CD14-positive monocyte (primary cell): ENCODE data around the gene HMGXB3. TPM values are rescaled to one million over a fixed set of nuclear protein-coding genes. Genes with fewer than 3 reads are reported as not detected.

ENCODE experiments used
- DNase-seq, 3 donors: peaks; one replicate each; pipeline ENCODE4 v3.0.0-alpha.2; 2011 to 2022
- H2AFZ ChIP-seq: 2 replicates; pipeline ENCODE4 v1.6.0; 2012; ENCODE audit warnings: mild to moderate bottlenecking, low read depth, low read length, inconsistent platforms; ENCODE audit not compliant: insufficient read depth, poor library complexity, severe bottlenecking
- H3K27ac ChIP-seq, 2 donors: 1 replicate in 1 of 2; 2 replicates in 1 of 2; pipeline ENCODE4 v1.5.1; 2012 to 2013; ENCODE audit warnings: low read length in 2 of 2, control low read depth in 1 of 2, inconsistent platforms in 1 of 2, low read depth in 1 of 2, mild to moderate bottlenecking in 1 of 2
- H3K27me3 ChIP-seq, 2 donors: one replicate each; pipeline versions ENCODE4 v1.6.0 to v1.6.1; 2011 to 2013; ENCODE audit warnings: low read length in 2 of 2; ENCODE audit not compliant: control insufficient read depth in 2 of 2, insufficient read depth in 2 of 2
- H3K36me3 ChIP-seq, 2 donors: replicated peaks in 1 of 2; 1 replicate in 1 of 2; 2 replicates in 1 of 2; pipeline versions ENCODE4 v1.5.1 to v1.6.1; 2012 to 2013; ENCODE audit warnings: low read length in 2 of 2, control low read depth in 1 of 2, inconsistent platforms in 1 of 2, mild to moderate bottlenecking in 1 of 2; ENCODE audit not compliant: insufficient read depth in 2 of 2, control insufficient read depth in 1 of 2
- H3K4me1 ChIP-seq, 2 donors: 1 replicate in 1 of 2; 2 replicates in 1 of 2; pipeline versions ENCODE4 v1.5.1 to v1.6.1; 2012 to 2013; ENCODE audit warnings: low read length in 2 of 2, control low read depth in 1 of 2, inconsistent platforms in 1 of 2, mild to moderate bottlenecking in 1 of 2, moderate library complexity in 1 of 2; ENCODE audit not compliant: insufficient read depth in 2 of 2, control insufficient read depth in 1 of 2
- H3K4me2 ChIP-seq: replicated peaks from 2 replicates; pipeline ENCODE3; 2012; ENCODE audit warnings: low read length, moderate library complexity, mild to moderate bottlenecking; ENCODE audit not compliant: poor library complexity, severe bottlenecking; ENCODE audit errors: extremely low read depth
- H3K4me3 ChIP-seq, 3 experiments: fragments of 200-600 bp in 1 of 3; sonication (generic) in 1 of 3; replicated peaks in 1 of 3; 1 replicate in 2 of 3; 2 replicates in 1 of 3; pipeline ENCODE4 v1.5.1; 2011 to 2013; ENCODE audit warnings: low read length in 3 of 3, mild to moderate bottlenecking in 3 of 3, control low read depth in 2 of 3, low read depth in 2 of 3, inconsistent platforms in 1 of 3, moderate library complexity in 1 of 3
- H3K79me2 ChIP-seq: 2 replicates; pipeline ENCODE4 v1.6.0; 2012; ENCODE audit warnings: mild to moderate bottlenecking, control low read depth, inconsistent platforms, low read length, moderate library complexity; ENCODE audit not compliant: insufficient read depth
- H3K9ac ChIP-seq: 2 replicates; pipeline ENCODE4 v1.6.0; 2017; ENCODE audit warnings: low read length, mild to moderate bottlenecking; ENCODE audit not compliant: insufficient read depth, poor library complexity, severe bottlenecking
- H3K9me3 ChIP-seq, 2 donors: replicated peaks in 1 of 2; 1 replicate in 1 of 2; 2 replicates in 1 of 2; pipeline versions ENCODE4 v1.5.1 to v1.6.1; 2012 to 2013; ENCODE audit warnings: low read length in 2 of 2, control low read depth in 1 of 2; ENCODE audit not compliant: control insufficient read depth in 1 of 2, insufficient read depth in 1 of 2
- H4K20me1 ChIP-seq: 2 replicates; pipeline ENCODE4 v1.6.0; 2012; ENCODE audit warnings: mild to moderate bottlenecking, low read length, control low read depth, moderate library complexity; ENCODE audit not compliant: insufficient read depth
- H3K27ac Mint-ChIP-seq, 7 donors: one replicate each; pipeline ENCODE4 v1.8.0; 2020; ENCODE audit warnings: mild to moderate bottlenecking in 7 of 7, mixed read lengths in 7 of 7, moderate library complexity in 6 of 7, inconsistent platforms in 2 of 7
- H3K27me3 Mint-ChIP-seq, 3 donors: one replicate each; pipeline ENCODE4 v1.8.0; 2021 to 2022; ENCODE audit warnings: low read depth in 3 of 3, mild to moderate bottlenecking in 3 of 3, mixed read lengths in 3 of 3, moderate library complexity in 3 of 3, inconsistent platforms in 1 of 3
- H3K36me3 Mint-ChIP-seq, 2 donors: one replicate each; pipeline ENCODE4 v1.8.0; 2020; ENCODE audit warnings: mixed read lengths in 2 of 2, inconsistent platforms in 1 of 2, mild to moderate bottlenecking in 1 of 2
- H3K4me1 Mint-ChIP-seq: one replicate; pipeline ENCODE4 v1.8.0; 2020; ENCODE audit warnings: mild to moderate bottlenecking, mixed read lengths
- H3K4me3 Mint-ChIP-seq, 2 donors: one replicate each; pipeline ENCODE4 v1.8.0; 2020; ENCODE audit warnings: mild to moderate bottlenecking in 2 of 2, mixed read lengths in 2 of 2, moderate library complexity in 1 of 2
- H3K9me3 Mint-ChIP-seq, 7 donors: one replicate each; pipeline ENCODE4 v1.8.0; 2020 to 2022; ENCODE audit warnings: mixed read lengths in 7 of 7, mild to moderate bottlenecking in 6 of 7, moderate library complexity in 6 of 7, inconsistent platforms in 2 of 7
- WGBS: methylation state at CpG from one replicate; pipeline ENCODE4 v1.1.5; 2013; ENCODE audit warnings: missing lambda C conversion rate; ENCODE audit not compliant: insufficient coverage; 5-methylcytosine and 5-hydroxymethylcytosine counted together
- intact Hi-C, 2 donors: fragments of 100-400 bp; cut with micrococcal nuclease; formaldehyde crosslinking; loops; one replicate each; pipeline versions ENCODE4 v1.15.0 to v1.15.1; 2023
- polyA plus RNA-seq, 3 donors: library from polyadenylated mRNA; depleted of rRNA in 1 of 3; unstranded in 2 of 3; stranded (reverse) in 1 of 3; fragments of 300-500 nt in 2 of 3; fragments of >200 nt in 1 of 3; fragmentation: Illumina TruSeq in 2 of 3; gene quantifications; 1 replicate in 2 of 3; 2 replicates in 1 of 3; pipeline ENCODE4 v1.2.3, GENCODE V29; 2012 to 2021
- TF ChIP-seq, protein P1 (sequence below): fragments of 200-600 bp; IDR thresholded peaks from one replicate; pipeline ENCODE4 v1.8.0; 2022; ENCODE audit warnings: antibody characterized with exemption, mild to moderate bottlenecking

HMGXB3 gene
- polyA plus RNA-seq, 3 donors, result 3.1 to 22.9 (median 6.2) TPM

DNA sequence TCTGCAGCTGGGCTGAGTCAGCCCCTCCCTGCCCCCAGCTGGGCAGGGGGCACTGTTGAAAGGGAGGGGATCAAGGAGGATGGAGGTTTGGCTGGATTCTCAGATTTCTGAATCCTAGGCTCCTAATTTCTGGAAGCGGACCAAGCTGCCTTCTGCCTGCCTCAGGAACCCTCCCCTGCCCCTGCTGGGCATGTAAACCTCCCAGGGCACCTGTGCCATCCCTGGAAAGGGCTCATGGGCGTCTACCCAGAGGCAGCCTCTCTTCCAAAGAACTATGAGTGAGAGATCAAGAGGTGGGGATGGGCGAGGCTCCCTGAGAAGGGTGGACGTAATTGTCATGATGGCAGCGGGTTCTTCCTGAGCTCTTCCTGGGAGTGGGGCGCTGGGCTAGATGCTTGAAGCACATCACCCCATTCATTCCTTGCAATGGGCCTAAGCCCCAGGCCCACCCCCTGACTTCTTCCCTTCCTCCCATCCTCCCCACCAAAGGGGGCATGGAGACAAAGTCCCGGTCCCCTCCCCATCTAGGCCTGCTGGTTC is 64.2 kb downstream of the HMGXB3 start:
- WGBS, result no CpG with 5 or more reads among the region's 7 CpGs
- Mint-ChIP-seq H3K36me3 (peaks cover 73 to 80% of the 10 kb centered on the region in 2 donors), H3K4me3 (no peak overlapping the region), H3K9me3 (peaks cover 0 to 3% (median 0%) of the 10 kb centered on the region in 7 donors), H3K27ac (peak overlapping the region; percentile 74 to 94 (median 81)), H3K4me1 (peaks cover 77% of the 10 kb centered on the region), H3K27me3 (peaks cover 0 to 2% (median 0%) of the 10 kb centered on the region in 3 donors)
- Histone ChIP-seq H4K20me1 (peaks cover 99% of the 10 kb centered on the region), H3K9ac (peak overlapping the region; percentile 10), H3K79me2 (peaks cover 58% of the 10 kb centered on the region), H3K4me1 (peaks cover 81 to 83% of the 10 kb centered on the region in 2 donors), H3K4me2 (no peak overlapping the region), H3K27me3 (no peaks in the 10 kb centered on the region), H3K4me3 (no peak overlapping the region), H3K9me3 (no peaks in the 10 kb centered on the region), H3K27ac (peak overlapping the region; percentile 52 to 80), H3K36me3 (peaks cover 98 to 99% of the 10 kb centered on the region in 2 donors), H2AFZ (no peak overlapping the region)
- TF ChIP-seq, protein P1, sequence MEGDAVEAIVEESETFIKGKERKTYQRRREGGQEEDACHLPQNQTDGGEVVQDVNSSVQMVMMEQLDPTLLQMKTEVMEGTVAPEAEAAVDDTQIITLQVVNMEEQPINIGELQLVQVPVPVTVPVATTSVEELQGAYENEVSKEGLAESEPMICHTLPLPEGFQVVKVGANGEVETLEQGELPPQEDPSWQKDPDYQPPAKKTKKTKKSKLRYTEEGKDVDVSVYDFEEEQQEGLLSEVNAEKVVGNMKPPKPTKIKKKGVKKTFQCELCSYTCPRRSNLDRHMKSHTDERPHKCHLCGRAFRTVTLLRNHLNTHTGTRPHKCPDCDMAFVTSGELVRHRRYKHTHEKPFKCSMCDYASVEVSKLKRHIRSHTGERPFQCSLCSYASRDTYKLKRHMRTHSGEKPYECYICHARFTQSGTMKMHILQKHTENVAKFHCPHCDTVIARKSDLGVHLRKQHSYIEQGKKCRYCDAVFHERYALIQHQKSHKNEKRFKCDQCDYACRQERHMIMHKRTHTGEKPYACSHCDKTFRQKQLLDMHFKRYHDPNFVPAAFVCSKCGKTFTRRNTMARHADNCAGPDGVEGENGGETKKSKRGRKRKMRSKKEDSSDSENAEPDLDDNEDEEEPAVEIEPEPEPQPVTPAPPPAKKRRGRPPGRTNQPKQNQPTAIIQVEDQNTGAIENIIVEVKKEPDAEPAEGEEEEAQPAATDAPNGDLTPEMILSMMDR, result no peak
- no peak for DNase-seq
- intact Hi-C loops, result loop anchor here in 1 of 2 donors (10.0 kb wide), 1 partner anchor 700 kb away; no protein-coding TSS in a partner anchor

DNA sequence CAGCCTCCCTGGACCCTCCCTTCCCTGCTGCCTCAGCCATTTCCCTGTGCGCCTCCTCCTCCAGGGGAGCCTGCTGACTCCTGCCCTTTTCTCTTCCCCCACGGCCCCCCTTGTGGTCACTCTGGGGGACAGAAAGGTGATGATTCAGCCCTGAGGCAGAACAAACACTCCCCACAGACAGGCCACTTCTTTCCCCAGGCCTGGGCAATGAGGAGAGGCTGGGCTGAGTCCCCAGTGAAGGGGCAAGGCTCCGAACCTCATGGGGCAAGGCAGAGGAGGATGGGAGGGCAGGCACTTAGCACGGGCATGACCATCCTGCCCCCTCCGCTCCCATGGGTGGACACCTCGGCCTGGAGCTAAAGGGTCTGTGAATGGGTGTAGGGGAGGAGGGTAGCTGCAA is 64.8 kb downstream of the HMGXB3 start:
- Histone ChIP-seq H3K36me3 (peaks cover 98 to 99% of the 10 kb centered on the region in 2 donors), H3K9ac (peak overlapping the region; percentile 10), H3K79me2 (peaks cover 61% of the 10 kb centered on the region), H2AFZ (no peak overlapping the region), H4K20me1 (peaks cover 99% of the 10 kb centered on the region), H3K27me3 (no peaks in the 10 kb centered on the region), H3K4me2 (peak overlapping the region; percentile 25), H3K4me3 (peak overlapping the region in 1 of 3 experiments; percentile 8), H3K9me3 (no peaks in the 10 kb centered on the region), H3K27ac (peak overlapping the region; percentile 52 to 80), H3K4me1 (peaks cover 75 to 82% of the 10 kb centered on the region in 2 donors)
- 61% methylated on average over 6 of the region's 6 CpGs for WGBS
- H3K36me3 Mint-ChIP-seq, result peaks cover 67 to 80% of the 10 kb centered on the region in 2 donors
- DNase-seq, result peak in 2 of 3 donors; percentile 35 to 64
- H3K9me3 Mint-ChIP-seq, result peaks cover 0 to 3% (median 0%) of the 10 kb centered on the region in 7 donors
- H3K4me3 Mint-ChIP-seq, result no peak overlapping the region
- peaks cover 0 to 2% (median 0%) of the 10 kb centered on the region in 3 donors for H3K27me3 Mint-ChIP-seq
- peaks cover 77% of the 10 kb centered on the region for H3K4me1 Mint-ChIP-seq
- H3K27ac Mint-ChIP-seq, result peak overlapping the region; percentile 76 to 94 (median 86)
- TF ChIP-seq, protein P1, result no peak
- intact Hi-C loops, result loop anchor here in 1 of 2 donors (10.0 kb wide), 1 partner anchor 699 kb away; no protein-coding TSS in a partner anchor
